ENCODE data around the gene EFCAB12.
A peak's percentile ranks its signal among the peaks of the same experiment; 100 is the strongest.
"Not testable (repeated sequence)": the region's sequence is repeated elsewhere in the genome, so short reads cannot be mapped to it uniquely, and the experiment has no call there.

EFCAB12 gene

DNA sequence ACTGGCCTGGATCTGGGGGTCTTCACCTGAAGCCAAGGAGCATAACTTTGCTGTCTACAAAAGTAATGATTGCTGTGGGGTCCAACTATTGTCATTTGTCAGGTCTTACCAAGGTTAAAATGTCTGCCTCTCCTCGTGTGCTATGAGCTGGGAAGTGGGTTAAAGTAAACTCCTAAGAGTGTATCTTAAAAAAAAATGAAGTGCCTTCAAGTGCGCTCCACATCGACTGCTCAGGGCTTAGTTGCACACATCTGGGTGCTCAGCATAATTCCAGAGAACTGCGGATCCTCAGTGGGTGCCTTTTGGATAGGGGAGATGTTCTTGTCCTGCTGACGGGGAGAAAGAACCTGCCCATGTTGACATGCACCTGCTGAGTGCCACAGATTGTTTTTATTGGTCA, 40.9 kb downstream of the EFCAB12 start:
- TF ChIP-seq, protein P1, sequence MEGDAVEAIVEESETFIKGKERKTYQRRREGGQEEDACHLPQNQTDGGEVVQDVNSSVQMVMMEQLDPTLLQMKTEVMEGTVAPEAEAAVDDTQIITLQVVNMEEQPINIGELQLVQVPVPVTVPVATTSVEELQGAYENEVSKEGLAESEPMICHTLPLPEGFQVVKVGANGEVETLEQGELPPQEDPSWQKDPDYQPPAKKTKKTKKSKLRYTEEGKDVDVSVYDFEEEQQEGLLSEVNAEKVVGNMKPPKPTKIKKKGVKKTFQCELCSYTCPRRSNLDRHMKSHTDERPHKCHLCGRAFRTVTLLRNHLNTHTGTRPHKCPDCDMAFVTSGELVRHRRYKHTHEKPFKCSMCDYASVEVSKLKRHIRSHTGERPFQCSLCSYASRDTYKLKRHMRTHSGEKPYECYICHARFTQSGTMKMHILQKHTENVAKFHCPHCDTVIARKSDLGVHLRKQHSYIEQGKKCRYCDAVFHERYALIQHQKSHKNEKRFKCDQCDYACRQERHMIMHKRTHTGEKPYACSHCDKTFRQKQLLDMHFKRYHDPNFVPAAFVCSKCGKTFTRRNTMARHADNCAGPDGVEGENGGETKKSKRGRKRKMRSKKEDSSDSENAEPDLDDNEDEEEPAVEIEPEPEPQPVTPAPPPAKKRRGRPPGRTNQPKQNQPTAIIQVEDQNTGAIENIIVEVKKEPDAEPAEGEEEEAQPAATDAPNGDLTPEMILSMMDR (conservative IDR thresholded peaks at IDR 0.05; ENCODE audit: low read depth, low read length), result no peak
- DNase-seq (ENCODE audit: low read depth), result no peak
- H3K4me3 ChIP-seq (ENCODE audit: low read depth, low read length), result no peak overlapping the region

DNA sequence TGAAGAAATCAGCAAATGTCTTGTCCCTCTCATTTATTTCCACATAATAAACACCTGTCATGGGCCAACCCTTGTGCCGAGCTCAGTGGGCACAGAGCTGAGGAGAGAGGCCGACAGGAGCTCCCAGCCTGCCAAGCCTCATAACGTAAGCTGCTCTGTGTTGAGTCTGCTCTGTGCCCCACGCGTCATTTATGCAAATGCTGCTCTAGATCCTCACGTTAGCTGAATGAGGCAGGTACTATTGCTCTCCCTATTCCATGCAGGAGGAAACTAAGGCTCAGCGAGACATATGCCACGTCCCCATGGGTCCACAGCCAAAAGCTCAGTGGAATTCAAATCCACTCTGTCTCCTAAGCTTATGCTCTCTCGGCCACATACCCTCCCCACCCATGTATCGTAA, 41.5 kb downstream of the EFCAB12 start:
- TF ChIP-seq, protein P1 (conservative IDR thresholded peaks at IDR 0.05; ENCODE audit: low read depth, low read length), result no peak
- H3K4me3 ChIP-seq (ENCODE audit: low read depth, low read length), result no peak overlapping the region
- no peak for DNase-seq (ENCODE audit: low read depth)

DNA sequence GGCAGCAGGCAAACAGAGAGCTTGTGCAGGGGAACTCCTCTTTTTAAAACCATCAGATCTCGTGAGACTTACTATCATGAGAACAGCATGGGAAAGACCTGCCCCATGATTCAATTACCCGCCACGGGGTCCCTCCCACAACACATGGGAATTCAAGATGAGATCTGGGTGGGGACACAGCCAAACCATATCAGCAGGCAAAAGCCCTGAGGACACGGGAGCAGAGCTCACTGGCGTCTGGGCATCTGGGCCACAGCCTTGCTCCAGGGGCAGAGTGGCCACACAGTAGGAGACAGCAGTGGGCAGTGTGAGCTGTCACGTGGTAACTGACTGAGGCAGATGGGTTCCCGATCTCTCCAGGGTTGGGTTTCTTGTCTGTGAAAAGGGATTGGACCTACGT, 42.9 kb downstream of the EFCAB12 start:
- not testable (repeated sequence) for H3K4me3 ChIP-seq (ENCODE audit: low read depth, low read length); DNase-seq (ENCODE audit: low read depth)

DNA sequence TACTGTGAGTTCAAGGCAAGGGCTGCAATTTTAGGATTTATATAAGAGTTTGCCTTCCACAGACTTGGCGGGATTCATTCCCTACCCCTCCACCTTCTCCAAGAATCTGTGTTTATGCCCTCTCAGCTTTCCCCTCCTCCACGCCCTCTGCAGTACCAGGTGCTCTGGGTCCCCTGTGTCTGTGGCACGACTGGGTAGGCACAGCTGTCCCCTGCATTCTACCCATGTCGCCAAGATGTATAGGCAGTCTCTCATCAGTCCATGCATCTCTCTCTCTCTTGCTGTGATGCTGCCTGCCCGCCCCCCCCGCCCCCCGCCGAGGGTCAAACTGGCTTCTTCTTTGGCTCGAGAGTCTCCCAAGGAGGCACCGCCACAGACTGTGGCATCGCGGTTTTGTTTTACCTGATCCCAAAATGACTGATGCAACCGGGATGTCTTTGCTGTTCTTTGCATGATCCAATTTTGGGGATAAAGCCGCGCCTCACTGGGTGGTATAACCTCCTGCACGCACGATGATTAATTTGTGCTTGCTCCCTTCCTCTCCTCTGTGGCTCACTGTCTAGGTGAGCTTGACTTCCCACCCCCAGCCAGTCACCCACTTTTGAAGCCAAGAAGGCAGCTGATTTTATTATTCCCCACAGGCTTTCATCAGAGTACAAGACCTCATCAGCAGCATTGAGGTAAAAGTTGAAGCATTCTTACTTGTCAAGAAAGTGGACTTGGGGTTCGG, 43.7 kb downstream of the EFCAB12 start:
- DNase-seq (ENCODE audit: low read depth), result no peak
- TF ChIP-seq, protein P1 (conservative IDR thresholded peaks at IDR 0.05; ENCODE audit: low read depth, low read length), result no peak
- no peak overlapping the region for H3K4me3 ChIP-seq (ENCODE audit: low read depth, low read length)

DNA sequence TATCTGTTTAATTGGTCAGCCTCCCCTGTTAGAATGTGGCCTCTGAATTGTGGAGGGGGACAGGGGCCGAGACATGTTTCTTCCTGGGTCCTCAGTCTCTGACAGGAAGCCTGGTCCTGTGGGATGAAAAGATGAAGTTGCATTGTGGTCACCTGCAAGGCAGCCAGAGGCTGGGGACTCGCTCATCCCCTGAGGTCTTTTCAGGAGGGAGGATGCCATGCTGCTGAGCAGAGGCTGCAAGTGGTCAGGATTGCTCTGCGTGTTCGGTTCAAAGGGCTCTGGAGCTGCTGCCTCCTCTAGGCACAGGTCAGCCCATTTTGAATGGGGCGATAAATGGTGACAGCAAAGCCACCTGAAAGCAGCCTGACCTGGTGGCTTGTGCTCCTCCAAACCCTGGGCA, 44.3 kb downstream of the EFCAB12 start:
- not testable (repeated sequence) for DNase-seq (ENCODE audit: low read depth); H3K4me3 ChIP-seq (ENCODE audit: low read depth, low read length)

DNA sequence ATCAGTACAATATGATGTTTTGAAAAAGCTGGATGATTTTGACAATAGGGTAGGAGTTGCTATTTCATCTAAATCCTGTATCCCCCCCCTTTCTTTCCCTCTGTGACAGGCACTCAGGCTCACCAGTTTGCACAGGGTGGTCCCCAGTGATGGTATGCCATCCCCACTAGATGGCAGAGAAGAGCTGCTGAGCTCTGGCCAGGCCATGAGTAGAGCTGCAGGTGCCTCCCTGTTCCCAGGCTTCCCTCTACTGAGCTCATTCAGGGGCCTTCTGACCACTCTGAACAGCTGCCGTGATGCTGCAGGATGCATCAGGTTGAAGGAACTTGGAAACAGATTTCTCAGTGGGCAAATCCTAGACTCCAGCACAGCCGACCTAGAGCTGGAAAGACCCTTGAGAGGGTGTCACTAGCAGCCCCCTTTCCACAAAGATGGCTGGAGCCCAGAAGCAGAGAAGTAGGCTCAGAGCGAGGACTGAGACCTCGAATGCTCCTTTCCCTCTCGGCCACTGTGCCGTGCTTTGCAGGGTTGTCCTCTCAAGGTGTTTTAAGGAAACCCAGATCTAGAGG, 45.1 kb downstream of the EFCAB12 start:
- no peak overlapping the region for H3K4me3 ChIP-seq (ENCODE audit: low read depth, low read length)
- TF ChIP-seq, protein P1 (conservative IDR thresholded peaks at IDR 0.05; ENCODE audit: low read depth, low read length), result peak; percentile 93
- DNase-seq (ENCODE audit: low read depth), result peak; percentile 82

DNA sequence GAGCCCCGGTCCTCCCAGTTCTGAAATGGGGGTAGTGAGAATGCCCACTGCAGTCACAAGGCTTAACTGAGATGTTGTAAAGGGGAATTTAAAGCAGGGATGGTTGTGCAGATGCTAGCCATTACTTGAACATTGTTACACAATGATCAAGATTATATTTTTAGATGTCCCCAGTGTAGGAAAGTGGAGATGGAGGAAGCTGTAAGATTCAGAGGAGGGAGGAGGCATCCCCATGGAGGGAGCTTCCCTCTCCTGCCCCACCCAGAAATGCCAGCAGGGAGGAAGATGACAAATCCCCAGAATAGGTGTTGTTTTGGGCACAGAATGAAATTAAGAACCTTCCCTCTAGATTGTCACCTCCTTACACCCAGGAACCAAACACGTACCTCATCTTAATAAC, 46.1 kb downstream of the EFCAB12 start:
- TF ChIP-seq, protein P1 (conservative IDR thresholded peaks at IDR 0.05; ENCODE audit: low read depth, low read length), result no peak
- no peak for DNase-seq (ENCODE audit: low read depth)

More for the DNA sequence above, 46.1 kb downstream of the EFCAB12 start:
- no peak overlapping the region for H3K4me3 ChIP-seq (ENCODE audit: low read depth, low read length)

Measured in choroid plexus epithelial cell (primary cell).